GM18870 (cell line): ENCODE measurements around the gene PIP5K1B.

Source experiments
- ATAC-seq: cut with Tn5 transposase; IDR thresholded peaks from one replicate; pipeline ENCODE4 v1.9.1; 2021; ENCODE audit warnings: moderate library complexity; ENCODE audit not compliant: unreplicated experiment

Gene PIP5K1B

GRCh38 chr9:68707801-68708488 is 2.9 kb downstream of the PIP5K1B start:
- ATAC-seq = no peak

- ATAC-seq = peak; percentile 28
Measured at GRCh38 chr9:68708513-68708912, 3.5 kb downstream of the PIP5K1B start.

GRCh38 chr9:68709291-68710110 is 4.5 kb downstream of the PIP5K1B start:
- no peak for ATAC-seq

GRCh38 chr9:68710111-68710471 is 5.1 kb downstream of the PIP5K1B start:
- no peak for ATAC-seq

- no peak for ATAC-seq
Measured at GRCh38 chr9:68711281-68711680, 6.2 kb downstream of the PIP5K1B start.

GRCh38 chr9:68711932-68712331 is 6.9 kb downstream of the PIP5K1B start:
- ATAC-seq = no peak

- no peak for ATAC-seq
Measured at GRCh38 chr9:68714416-68715180, 9.6 kb downstream of the PIP5K1B start.

- no peak for ATAC-seq
Measured at GRCh38 chr9:68715181-68715456, 10.1 kb downstream of the PIP5K1B start.

GRCh38 chr9:68717552-68718443 is 12.8 kb downstream of the PIP5K1B start:
- no peak for ATAC-seq

GRCh38 chr9:68719847-68720246 is 14.8 kb downstream of the PIP5K1B start:
- ATAC-seq = no peak

GRCh38 chr9:68720656-68721313 is 15.7 kb downstream of the PIP5K1B start:
- ATAC-seq = no peak

- no peak for ATAC-seq
Measured at GRCh38 chr9:68721666-68722330, 16.8 kb downstream of the PIP5K1B start.

- ATAC-seq = no peak
Measured at GRCh38 chr9:68725070-68725469, 20.0 kb downstream of the PIP5K1B start.

GRCh38 chr9:68726489-68726888 is 21.4 kb downstream of the PIP5K1B start:
- no peak for ATAC-seq

- ATAC-seq = no peak
Measured at GRCh38 chr9:68727636-68728035, 22.6 kb downstream of the PIP5K1B start.

- peak; percentile 76 for ATAC-seq
Measured at GRCh38 chr9:68728731-68729130, 23.7 kb downstream of the PIP5K1B start.

GRCh38 chr9:68730570-68731235 is 25.7 kb downstream of the PIP5K1B start:
- ATAC-seq = no peak

- no peak for ATAC-seq
Measured at GRCh38 chr9:68731857-68732256, 26.8 kb downstream of the PIP5K1B start.

- no peak for ATAC-seq
Measured at GRCh38 chr9:68732405-68733020, 27.5 kb downstream of the PIP5K1B start.
